OCI-M1 (cell line): ENCODE results near the gene IQCF5.
A peak's percentile ranks its signal among the peaks of the same experiment; 100 is the strongest.
"Not testable (repeated sequence)": the region's sequence is repeated elsewhere in the genome, so short reads cannot be mapped to it uniquely, and the experiment has no call there.

Source experiments
- DNase-seq: peaks from one replicate; lab custom pipeline; 2025; lab: John Stamatoyannopoulos, UW

The IQCF5 gene

GRCh38 chr3:51868896-51869295, 6.5 kb downstream of the IQCF5 start:
- not testable (repeated sequence) for DNase-seq

- no peak for DNase-seq
Observed at GRCh38 chr3:51862886-51863285, 12.5 kb downstream of the IQCF5 start.

- peak; percentile 90 for DNase-seq
Observed at GRCh38 chr3:51860703-51861665, 14.4 kb downstream of the IQCF5 start, which contains the start of gene IQCF2. IQCF2 (plus strand) TSS chr3:51861615; CDS start chr3:51861667, 52 bp downstream.

- DNase-seq: not testable (repeated sequence)
Observed at GRCh38 chr3:51855411-51855810, 20.0 kb downstream of the IQCF5 start.

GRCh38 chr3:51845129-51845528, 30.3 kb downstream of the IQCF5 start:
- DNase-seq: no peak

- no peak for DNase-seq
Observed at GRCh38 chr3:51836606-51837005, 38.8 kb downstream of the IQCF5 start.

GRCh38 chr3:51830836-51831385, 44.5 kb downstream of the IQCF5 start:
- DNase-seq: no peak

GRCh38 chr3:51830345-51830744, 45.1 kb downstream of the IQCF5 start:
- DNase-seq: no peak

GRCh38 chr3:51828297-51828696, 47.1 kb downstream of the IQCF5 start:
- DNase-seq: no peak
